ENCODE data around the gene KIDINS220. TPM values are rescaled to one million over a fixed set of nuclear protein-coding genes. Genes with fewer than 3 reads are reported as not detected.

KIDINS220 gene
- total RNA-seq, 1 donor from 2014 or later, result 101 TPM

DNA sequence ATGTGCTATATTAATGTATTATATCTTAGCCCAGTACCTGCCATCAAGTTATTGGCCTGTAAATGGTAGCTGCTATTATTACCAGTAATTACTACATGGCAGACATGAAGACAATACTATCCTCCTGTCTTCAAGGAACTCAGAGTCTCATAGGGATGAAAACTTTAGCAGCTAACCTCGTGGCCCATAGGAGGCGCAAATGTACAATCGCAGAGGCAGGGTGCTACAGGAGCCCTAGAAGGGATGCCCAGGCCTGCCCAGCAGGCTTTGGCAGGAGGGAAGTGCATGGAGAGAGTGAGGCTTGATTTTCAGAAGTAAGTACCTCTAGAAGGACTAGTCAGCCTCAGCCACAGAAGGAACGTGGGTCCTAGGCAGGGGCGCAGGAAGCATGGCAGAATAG, 44.7 kb upstream of the KIDINS220 start:
- H3K36me3 Mint-ChIP-seq (ENCODE audit: unreplicated experiment), result peaks cover 54% of the 10 kb centered on the region
- H3K27ac Mint-ChIP-seq (ENCODE audit: unreplicated experiment), result no peak overlapping the region
- H3K9me3 Mint-ChIP-seq (ENCODE audit: unreplicated experiment), result no peaks in the 10 kb centered on the region
- TF ChIP-seq, protein P1, sequence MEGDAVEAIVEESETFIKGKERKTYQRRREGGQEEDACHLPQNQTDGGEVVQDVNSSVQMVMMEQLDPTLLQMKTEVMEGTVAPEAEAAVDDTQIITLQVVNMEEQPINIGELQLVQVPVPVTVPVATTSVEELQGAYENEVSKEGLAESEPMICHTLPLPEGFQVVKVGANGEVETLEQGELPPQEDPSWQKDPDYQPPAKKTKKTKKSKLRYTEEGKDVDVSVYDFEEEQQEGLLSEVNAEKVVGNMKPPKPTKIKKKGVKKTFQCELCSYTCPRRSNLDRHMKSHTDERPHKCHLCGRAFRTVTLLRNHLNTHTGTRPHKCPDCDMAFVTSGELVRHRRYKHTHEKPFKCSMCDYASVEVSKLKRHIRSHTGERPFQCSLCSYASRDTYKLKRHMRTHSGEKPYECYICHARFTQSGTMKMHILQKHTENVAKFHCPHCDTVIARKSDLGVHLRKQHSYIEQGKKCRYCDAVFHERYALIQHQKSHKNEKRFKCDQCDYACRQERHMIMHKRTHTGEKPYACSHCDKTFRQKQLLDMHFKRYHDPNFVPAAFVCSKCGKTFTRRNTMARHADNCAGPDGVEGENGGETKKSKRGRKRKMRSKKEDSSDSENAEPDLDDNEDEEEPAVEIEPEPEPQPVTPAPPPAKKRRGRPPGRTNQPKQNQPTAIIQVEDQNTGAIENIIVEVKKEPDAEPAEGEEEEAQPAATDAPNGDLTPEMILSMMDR (IDR thresholded peaks at IDR 0.05), result peak; percentile 30
- DNase-seq (ENCODE audit: extremely low spot score, unreplicated experiment), result no peak
- no peak overlapping the region for H3K4me3 Mint-ChIP-seq (ENCODE audit: unreplicated experiment)
- H3K4me1 Mint-ChIP-seq (ENCODE audit: unreplicated experiment), result no peaks in the 10 kb centered on the region
- no peaks in the 10 kb centered on the region for H3K27me3 Mint-ChIP-seq (ENCODE audit: unreplicated experiment)

DNA sequence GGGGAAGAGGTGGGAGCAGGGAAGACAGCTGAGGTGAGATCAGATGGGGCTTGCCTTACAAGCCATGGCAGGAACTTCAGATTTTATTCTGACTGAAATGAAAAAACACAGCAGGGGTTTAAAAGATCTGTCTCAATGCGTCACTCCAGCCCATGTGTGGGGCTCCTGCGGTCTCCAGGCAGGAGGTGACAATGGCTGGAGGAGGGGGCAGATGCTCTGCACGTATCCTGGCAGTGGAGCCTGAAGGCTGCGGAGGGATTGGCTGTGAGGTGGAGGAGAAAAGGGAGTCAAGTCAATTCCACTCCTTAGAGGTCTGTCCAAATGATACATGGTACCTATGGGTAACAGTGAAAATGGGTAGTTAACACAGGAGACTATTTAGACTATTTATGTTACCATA, 40.5 kb upstream of the KIDINS220 start:
- DNase-seq (ENCODE audit: extremely low spot score, unreplicated experiment), result no peak
- Mint-ChIP-seq H3K36me3 (ENCODE audit: unreplicated experiment) (peaks cover 49% of the 10 kb centered on the region), H3K9me3 (ENCODE audit: unreplicated experiment) (no peaks in the 10 kb centered on the region), H3K27ac (ENCODE audit: unreplicated experiment) (no peak overlapping the region), H3K27me3 (ENCODE audit: unreplicated experiment) (no peaks in the 10 kb centered on the region), H3K4me1 (ENCODE audit: unreplicated experiment) (peaks cover 8% of the 10 kb centered on the region), H3K4me3 (ENCODE audit: unreplicated experiment) (no peak overlapping the region)
- TF ChIP-seq, protein P1 (IDR thresholded peaks at IDR 0.05), result no peak

DNA sequence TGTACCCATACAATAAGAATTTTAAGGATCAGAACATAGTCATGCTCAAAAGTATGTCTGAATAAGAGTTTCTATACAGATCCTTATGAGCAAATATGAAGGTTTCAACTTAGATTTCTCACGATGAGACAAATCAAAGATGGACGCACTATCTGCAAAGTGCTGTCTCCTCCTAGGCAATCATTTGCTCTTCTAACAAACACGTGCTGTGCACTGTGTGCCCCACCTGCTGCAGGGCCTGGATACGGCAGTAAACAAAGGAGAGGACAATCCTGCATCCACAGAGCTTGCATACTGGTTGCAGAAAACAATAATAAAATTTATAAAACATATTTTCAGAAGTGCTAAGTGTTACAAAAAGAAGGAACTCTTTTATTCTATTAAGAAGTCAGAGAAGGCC, 39.9 kb upstream of the KIDINS220 start:
- TF ChIP-seq, protein P1 (IDR thresholded peaks at IDR 0.05), result no peak
- Mint-ChIP-seq H3K4me1 (ENCODE audit: unreplicated experiment) (peaks cover 8% of the 10 kb centered on the region), H3K27me3 (ENCODE audit: unreplicated experiment) (no peaks in the 10 kb centered on the region), H3K9me3 (ENCODE audit: unreplicated experiment) (no peaks in the 10 kb centered on the region), H3K27ac (ENCODE audit: unreplicated experiment) (no peak overlapping the region), H3K36me3 (ENCODE audit: unreplicated experiment) (peaks cover 46% of the 10 kb centered on the region), H3K4me3 (ENCODE audit: unreplicated experiment) (no peak overlapping the region)
- no peak for DNase-seq (ENCODE audit: extremely low spot score, unreplicated experiment)

DNA sequence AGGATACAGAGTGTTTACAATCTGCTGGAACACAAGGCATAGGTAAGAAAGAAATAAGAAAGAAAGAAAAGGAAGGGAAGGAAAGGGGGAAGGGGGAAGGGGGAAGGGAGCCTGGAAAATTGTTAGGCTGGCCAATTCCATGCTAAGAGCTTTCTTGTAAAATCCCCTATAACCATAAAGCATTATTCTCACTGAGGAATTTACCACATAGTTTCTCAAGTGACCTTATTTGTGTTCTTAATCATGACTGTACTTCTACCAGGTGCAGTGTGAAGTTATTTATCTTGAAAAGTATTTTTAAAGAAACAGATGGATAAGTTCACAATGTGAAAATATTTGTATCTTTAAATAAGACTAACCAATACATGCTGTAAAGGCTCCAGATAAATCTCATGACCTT, 39.2 kb upstream of the KIDINS220 start:
- Mint-ChIP-seq H3K4me1 (ENCODE audit: unreplicated experiment) (peaks cover 8% of the 10 kb centered on the region), H3K27ac (ENCODE audit: unreplicated experiment) (no peak overlapping the region), H3K9me3 (ENCODE audit: unreplicated experiment) (no peaks in the 10 kb centered on the region), H3K4me3 (ENCODE audit: unreplicated experiment) (no peak overlapping the region), H3K27me3 (ENCODE audit: unreplicated experiment) (no peaks in the 10 kb centered on the region), H3K36me3 (ENCODE audit: unreplicated experiment) (peaks cover 47% of the 10 kb centered on the region)
- TF ChIP-seq, protein P1 (IDR thresholded peaks at IDR 0.05), result no peak
- DNase-seq (ENCODE audit: extremely low spot score, unreplicated experiment), result no peak

DNA sequence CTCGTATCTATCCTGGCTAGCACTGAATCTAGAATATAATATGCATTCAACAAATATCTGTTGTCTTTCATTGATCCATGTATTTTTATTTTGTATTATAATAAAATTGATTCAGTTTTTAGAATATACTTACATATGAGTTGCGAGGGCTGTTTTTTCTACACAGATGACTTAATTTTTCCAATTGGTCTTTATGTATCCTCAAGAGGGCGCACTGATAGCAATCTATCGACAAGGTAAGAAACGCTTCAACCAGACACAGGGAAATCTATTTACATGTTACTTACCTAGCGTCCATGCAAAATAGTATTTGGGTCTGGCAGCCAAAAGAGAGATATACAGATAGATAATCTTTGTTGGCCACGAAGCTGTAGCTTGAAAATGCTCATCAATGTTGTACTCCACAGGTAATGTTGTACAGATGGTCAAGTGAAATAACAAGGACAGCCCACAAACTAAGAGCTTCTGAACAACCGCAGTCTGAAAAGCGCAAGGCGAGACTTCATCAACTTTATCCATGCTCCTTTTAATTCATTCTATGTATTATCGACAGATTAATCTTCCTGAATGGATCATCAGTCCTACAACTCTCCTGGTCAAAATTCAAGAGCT, 35.5 kb upstream of the KIDINS220 start:
- Mint-ChIP-seq H3K4me1 (ENCODE audit: unreplicated experiment) (peaks cover 8% of the 10 kb centered on the region), H3K36me3 (ENCODE audit: unreplicated experiment) (peaks cover 26% of the 10 kb centered on the region), H3K9me3 (ENCODE audit: unreplicated experiment) (no peaks in the 10 kb centered on the region), H3K4me3 (ENCODE audit: unreplicated experiment) (no peak overlapping the region), H3K27me3 (ENCODE audit: unreplicated experiment) (no peaks in the 10 kb centered on the region), H3K27ac (ENCODE audit: unreplicated experiment) (no peak overlapping the region)
- TF ChIP-seq, protein P1 (IDR thresholded peaks at IDR 0.05), result peak; percentile 76
- no peak for DNase-seq (ENCODE audit: extremely low spot score, unreplicated experiment)
